Central memory CD4-positive, alpha-beta T cell (primary cell): ENCODE results near the gene EPB41L2.
"Not testable (repeated sequence)": the region's sequence is repeated elsewhere in the genome, so short reads cannot be mapped to it uniquely, and the experiment has no call there.

ENCODE experiments used
- DNase-seq: peaks from one replicate; pipeline ENCODE4 v3.0.0; 2022

EPB41L2 gene

DNA sequence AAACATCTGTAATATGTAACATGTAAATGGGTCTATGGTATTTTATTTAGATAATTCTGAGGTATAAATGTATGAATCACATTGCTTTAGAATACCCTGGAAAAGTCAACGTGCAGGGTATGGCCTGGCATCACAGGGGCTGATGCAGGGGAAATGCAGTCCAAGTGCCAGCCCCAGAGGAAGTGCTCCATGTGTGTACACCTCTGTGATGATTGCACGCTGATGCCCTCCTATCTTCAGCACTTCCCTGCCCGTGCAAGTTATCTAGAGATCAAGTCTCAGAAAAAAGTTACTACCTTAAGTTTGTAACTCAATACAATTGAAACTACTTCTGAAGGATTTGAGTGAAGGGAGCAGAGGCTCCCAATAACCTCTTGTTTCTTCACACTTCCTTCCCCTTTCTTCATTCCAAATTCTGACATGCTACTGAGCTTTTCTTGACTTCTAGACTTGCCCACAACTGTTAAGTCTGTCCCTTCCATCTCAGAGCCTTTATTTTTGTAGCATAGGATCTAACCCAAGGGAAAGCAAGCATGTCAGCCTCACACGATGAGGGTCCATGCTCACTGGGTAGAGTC is 233.6 kb downstream of the EPB41L2 start:
- no peak for DNase-seq

DNA sequence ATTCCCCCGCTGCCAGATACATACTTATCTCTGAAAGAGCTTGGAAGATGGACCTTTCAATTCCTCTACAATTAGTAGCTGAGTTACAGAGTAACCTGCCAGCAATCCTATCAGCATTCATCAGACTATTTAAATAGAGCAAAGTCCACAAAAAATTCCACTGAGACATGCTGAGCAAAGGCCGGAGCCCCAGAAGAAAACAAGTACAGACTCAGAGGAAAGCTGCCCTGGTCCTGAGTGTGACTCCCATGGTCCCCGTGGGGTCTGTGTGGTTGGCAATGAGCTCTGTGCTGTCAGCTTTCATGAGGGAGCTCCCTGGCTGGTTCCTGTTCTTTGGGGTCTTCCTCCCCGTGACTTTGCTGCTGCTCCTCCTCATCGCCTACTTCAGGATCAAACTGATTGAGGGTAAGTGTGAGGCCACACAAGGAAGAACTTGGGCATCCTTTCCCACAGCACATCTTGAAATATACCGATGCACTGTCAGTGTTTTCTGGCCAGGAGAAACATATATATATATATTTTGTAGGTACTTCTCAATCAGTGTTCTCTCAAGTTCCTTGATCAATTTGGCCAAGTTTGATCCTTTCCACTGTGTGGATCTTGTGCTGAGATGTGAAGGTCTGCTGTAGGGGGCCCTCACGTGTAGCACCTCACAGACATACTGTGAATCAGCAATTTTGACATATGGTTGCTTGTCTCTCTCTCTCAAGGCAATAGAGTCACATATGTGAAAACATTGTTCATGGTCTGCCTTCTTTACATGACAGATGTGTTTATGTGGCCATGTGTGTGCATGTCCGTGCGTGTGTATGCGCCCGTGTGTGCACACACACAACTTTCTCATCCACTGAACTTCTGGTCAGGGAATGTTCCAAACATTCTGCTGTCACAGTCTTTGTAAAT is 235.5 kb downstream of the EPB41L2 start, which contains the start of gene SMLR1:
Gene SMLR1, plus strand, starts transcription at position 160 of the 903 bp plus-strand sequence. Its CDS starts 8 bp downstream, at position 168.
- no peak for DNase-seq

DNA sequence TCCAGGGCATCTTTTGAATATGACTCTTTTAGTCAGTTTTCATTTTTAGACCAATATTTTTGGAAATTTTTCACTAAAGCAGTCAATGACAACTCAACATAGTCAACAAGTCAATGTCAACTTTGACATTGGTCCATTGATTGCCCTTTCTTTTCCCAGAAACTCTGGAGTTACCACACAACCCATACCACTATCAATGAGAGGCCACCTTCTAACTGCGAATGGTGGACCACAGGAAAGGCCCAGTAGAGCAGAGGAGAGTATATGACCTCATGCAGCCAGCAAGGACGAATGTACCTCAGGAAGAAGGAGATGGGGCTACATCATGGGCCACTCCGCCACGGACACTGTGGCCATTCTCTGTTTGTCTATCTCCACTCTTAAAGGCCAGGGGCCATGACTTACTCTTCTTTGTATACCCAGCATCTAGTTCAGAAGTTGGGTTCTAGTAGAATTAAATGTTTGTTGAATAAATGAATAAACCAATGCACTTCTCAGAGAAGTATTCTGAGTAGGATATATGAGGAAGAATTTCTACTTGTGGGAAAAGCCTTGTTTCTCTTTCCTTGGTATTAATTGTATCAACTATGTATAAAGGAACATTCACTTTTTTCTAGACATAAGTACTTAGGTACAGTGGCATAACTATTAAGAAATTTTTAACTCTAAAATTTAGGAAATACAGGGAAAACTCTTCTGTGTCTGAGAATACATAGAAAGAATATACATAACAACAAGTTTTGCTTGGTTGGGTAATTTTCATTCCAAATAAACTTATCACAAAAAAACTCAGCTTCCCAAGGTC is 236.4 kb downstream of the EPB41L2 start:
- DNase-seq: no peak

DNA sequence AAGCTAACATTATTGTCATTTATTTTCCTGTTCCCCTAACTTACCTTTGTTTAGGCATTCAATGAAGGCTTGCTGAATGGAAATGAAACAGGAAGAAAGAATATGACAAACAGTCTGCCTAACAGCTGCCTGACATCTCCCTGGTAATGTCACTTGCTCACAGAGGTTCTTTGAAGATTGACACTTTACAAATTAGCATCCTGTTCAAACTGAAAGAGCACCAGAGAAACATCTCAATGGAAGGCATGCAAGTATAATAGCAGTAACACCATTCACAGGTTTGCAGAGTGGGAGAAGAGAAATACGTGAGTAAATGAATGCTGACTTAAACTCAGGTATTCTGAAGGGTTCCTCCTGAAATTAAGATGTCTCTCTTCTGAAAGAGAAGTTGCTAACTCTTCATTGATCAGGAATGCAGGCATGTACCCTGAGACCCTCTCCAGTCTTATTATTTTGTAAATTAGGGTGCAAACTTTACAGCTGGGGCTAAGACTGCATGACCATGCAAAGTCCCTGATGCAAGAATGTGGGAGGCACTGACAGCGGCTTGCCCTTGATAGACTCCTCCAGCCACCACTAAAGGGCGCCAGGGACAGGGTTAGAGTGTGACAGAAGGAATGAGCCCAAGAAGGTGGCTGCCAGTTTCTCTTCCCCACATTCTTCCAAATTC is 237.1 kb downstream of the EPB41L2 start:
- no peak for DNase-seq

DNA sequence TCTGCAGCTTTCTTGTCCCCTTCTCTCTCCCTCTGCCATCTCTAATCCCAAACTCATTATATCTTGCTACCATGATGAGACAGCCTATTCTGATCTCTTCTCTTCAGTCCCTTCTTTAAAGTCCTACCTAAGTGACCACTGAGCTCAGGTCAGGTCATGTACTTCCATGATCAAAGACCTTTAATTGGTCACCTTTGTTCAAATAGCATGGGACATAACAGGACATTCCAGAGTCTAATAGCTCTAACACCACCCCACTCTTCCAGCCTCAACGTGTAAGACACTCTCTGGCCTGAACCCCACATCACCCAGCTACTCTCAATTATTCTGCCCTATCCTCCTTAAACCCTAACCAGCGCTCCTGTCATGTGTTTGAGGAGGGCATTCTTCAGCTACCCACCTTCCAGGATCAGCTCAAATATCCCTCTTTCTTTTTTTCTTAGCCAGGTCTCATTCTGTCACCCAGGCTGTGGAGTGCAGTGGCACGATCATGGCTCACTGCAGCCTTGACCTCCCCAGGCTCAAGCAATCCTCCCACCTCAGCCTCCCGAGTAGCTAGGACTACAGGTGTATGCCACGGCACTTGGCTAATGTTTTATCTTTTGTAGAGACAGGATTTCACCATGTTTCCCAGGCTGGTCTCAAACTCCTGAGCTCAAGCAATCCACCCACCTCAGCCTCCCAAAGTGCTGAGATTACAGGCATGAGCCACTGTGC is 237.9 kb downstream of the EPB41L2 start:
- no peak for DNase-seq

DNA sequence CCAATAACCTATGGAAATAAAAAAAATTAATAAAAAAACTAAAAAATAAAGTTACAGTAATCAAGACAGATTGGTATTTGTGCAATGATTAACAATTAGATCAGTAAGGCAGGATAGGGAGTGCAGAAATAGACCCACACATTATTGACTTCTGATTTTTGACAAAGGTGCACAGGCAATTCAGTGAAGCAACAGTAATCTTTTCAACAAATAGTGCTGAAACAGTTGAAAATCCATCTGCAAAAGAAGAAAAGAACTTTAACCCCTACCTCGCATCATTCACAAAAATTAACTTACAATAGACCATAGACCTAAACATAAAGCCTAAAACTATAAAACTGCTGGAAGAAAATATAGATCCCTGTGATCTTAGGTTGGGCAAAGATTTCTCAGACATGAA is 240.3 kb downstream of the EPB41L2 start:
- DNase-seq: no peak

DNA sequence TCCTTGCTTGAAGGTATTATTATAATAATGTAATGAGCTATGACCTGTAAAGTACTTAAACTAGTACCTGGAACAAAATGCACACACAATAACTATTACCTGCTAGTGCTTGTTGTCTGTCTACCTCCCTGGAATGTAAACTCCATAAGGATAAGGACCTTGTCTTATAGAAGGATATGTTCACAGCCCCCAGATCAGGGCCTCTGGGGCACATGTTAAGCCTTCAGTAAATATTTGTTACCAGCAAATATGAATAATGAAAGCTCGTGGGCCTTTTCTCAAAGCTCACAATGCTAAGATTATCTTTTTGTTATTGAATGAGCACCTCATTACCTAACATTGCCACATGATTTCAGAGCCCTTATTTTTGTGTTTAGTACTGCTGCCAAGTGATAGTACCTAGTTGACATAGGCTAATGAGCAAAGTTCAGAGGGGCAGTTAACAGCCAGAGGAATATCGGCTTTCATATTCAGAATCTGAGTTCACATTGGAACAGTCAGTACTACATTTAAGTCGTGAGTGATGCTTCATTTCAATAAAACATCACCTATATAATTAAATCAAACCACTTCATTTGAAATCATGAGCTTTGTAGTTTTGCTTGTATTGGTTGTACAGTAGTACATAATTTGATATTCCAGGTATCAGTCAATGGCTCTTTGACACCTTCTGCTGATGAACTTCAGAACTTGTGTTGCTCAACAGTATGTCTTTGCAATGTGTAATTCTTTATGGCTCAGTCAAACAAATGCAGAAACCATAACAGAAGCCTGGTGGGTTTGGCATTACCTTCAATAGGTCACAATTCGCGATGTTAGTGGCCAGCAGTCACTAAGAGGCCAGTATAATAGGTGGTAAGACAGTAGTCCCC is 247.6 kb downstream of the EPB41L2 start:
- no peak for DNase-seq

DNA sequence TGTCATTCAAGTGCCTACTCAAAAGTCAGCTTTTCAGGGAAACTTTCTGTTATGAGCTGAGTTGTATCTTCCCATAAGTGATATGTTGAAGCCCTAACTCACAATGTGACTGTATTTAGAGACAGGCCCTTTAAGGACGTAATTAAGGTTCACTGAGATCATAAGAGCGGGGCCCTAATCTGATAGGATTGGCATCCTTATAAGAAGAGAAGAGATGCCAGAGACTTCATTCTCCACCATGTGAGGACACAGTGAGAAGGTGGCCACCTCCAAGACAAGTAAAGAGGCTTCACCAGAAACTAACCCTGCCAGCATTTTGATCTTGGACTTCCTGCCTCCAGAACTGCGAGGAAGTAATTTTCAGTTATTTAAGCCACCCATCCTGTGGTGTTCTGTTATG is 248.5 kb downstream of the EPB41L2 start:
- no peak for DNase-seq

DNA sequence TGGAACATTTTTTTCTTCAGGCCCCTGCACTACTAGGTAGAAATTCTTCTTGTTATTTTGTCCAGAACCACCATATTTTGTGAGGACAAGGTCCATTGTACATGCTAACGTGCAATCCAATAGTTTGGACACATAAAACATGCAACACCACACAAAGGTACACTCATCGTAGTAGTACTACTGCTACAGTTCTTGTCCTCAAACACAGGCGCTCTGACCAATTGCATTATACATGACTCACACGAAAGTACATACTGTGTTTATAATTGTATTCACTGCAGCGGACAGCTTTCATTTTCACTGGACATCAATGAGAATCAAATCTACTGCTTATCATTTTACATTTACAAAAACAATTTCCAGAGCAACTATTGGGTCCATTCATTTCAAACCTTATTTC is 251.1 kb downstream of the EPB41L2 start:
- DNase-seq: no peak

DNA sequence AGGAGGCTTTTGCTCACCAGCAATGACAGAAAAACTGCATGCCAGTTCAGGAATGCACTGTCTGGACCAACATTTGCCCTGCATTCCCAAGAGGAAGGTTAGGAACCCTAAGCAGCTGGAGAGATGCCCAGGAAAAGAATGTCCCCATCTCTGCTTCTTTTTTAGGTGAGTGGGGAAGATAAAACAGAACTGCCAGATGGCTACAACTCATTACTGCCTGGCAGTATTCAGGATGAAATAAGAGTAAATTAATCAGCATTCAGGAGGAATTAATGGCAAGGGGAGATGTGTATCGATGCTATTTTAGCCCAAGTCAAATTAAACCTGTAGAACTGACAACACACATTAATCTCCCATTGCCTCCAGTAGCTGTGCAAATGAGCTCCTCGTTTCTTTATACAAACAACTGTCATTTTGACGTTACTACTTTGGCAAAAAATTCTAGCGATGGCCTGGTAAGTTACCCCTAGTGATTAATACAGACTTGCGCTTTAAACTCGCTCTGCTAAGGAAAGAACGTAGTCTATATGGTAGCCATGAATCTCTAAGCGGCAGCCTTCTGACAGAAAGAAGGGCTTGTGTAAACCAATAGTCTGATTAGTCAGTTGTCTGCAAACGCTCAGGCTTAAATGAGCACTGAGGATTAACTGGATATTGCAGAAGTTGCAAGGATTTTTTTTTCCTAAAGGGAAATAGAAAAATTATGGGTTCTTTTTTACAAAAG is 252.6 kb downstream of the EPB41L2 start:
- no peak for DNase-seq

DNA sequence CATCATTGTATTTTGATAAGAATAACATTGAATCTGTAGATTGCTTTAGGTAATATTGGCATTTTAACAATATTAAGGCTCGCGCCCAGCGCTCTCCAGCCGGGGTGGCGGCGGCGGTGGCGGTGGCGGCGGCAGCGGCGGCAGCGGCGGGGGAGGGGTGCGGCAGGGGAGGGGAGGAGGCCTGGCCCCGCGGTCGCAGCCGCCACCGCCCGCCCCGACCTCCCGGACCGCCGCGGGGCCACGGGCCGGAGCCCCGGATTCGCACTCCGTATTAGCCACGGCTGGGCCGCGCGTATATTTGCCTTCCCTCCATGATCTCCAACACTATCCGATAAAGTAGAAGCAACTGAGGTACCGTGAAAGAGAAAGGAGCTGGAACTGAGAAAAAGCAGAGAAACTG is 261.7 kb downstream of the EPB41L2 start:
- not testable (repeated sequence) for DNase-seq

DNA sequence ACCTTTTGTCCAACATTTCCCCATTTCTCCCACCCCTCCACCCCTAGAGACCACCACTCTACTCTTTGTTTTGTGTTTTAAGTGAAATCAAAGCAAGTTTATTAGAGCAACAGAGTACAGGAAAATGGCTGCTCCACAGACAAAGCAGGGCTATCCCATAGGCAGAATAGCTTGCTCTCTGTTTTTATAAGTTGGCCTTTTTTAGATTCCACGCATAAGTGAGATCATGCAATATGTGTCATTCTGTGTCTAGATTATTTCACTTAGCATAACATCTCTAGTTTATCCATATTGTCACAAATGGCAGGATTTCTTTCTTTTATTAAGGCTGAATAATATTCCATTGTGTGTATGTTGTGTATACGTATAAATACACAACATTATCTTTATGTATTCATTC is 266.0 kb downstream of the EPB41L2 start:
- no peak for DNase-seq

DNA sequence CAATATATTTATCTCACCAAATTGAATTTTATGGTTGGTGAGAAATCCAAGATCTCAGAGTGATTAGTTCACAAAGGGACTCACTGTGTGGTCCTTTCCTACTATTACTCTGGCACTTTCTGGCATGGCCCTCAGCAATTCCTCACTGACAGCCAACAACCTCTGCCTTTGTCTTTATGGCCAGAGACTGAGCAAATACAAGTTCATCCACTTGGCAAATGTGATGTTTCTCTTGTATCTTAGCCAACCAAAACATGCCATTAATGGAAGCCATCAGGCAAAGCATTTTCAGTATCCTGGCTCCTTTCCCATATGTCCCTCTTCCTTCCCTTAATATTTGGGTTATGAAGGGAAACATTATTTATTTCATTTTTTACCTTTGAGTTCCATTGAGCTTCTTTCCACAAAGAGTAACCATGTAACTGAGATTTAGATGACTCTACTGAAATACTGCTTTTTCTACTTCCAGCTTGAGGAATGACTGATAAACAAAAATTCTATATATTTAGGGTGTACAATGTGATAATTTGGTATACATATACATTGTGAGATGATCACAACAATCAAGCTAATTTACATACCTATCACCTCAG is 266.6 kb downstream of the EPB41L2 start:
- no peak for DNase-seq

DNA sequence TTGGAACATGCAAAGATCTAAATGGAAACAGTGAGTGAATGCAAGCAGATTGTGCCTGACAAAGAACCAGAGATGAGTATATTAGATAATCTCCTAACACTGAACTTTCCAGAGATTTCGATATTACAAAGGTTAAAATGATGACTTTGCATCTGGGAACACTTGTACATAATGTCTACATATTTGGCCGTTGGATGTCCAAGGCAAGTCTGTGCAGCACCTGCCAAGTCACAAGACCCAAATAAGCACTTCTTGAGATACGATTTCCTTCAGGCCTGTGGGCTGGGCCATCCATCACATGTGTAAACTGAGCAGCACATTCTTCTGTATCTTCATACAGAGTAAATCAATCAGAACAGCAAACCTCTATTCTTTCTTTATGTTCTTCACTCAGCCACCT is 268.3 kb downstream of the EPB41L2 start:
- no peak for DNase-seq

DNA sequence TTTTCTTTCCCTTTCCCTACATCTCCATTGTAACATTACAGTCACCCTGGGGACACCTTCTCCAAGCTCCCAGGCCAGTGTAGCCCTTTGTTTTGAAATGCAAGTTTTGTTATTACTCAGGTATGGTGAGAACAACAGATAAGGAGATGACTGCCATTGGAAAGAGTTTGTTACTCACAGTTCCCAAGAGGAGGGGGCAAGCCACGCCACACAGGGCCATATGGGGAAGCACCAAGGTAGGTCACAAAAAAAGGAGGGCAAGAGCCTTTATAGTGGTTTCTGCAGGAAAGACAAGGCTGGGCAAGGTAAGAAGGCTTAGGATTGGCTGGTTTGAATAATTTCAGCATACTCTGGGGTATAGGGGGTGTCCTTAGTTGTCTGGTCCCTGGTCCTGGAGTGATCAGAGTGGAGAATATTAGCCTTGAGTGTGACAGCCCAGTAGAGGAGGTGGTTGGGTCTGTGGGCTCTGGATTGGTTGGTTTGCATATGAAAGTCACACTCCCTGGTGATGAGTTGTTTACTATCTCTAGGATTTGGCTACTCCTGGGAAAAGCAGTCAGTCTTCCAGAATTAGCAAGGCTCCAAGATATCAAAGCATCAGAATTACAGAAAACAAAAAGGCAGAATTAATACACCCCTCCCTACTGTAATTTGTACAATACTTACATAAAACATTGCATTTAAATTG is 268.9 kb downstream of the EPB41L2 start:
- no peak for DNase-seq
